KMS-11 (cell line): Measurements from ENCODE around the gene PYGL.

Source experiments
- H2AFZ ChIP-seq: fragments of 200-600 bp; sonication (generic); 2 replicates; pipeline ENCODE4 v1.6.1; 2016; ENCODE audit warnings: antibody characterized with exemption, mixed run types, low read depth
- H3K27ac ChIP-seq: fragments of 200-600 bp; sonication (generic); 2 replicates; pipeline ENCODE4 v1.6.1; 2016; ENCODE audit warnings: mild to moderate bottlenecking, mixed run types
- H3K27me3 ChIP-seq: fragments of 200-600 bp; sonication (generic); 2 replicates; pipeline ENCODE4 v1.6.1; 2017; ENCODE audit warnings: mild to moderate bottlenecking, low read depth, mixed run types, moderate library complexity; ENCODE audit not compliant: insufficient read depth
- H3K36me3 ChIP-seq: fragments of 200-600 bp; sonication (generic); 2 replicates; pipeline ENCODE4 v1.6.1; 2017; ENCODE audit warnings: mild to moderate bottlenecking, mixed run types; ENCODE audit not compliant: insufficient read depth
- H3K4me1 ChIP-seq: fragments of 200-600 bp; sonication (generic); 2 replicates; pipeline ENCODE4 v1.6.1; 2016; ENCODE audit warnings: mild to moderate bottlenecking, low read depth, mixed run types; ENCODE audit not compliant: poor library complexity, severe bottlenecking
- H3K4me2 ChIP-seq: fragments of 200-600 bp; sonication (generic); 2 replicates; pipeline ENCODE4 v1.7.0; 2016; ENCODE audit warnings: mild to moderate bottlenecking, mixed run types
- H3K4me3 ChIP-seq: fragments of 200-600 bp; sonication (generic); IDR thresholded peaks from 2 replicates; pipeline ENCODE4 v1.6.1; 2017; ENCODE audit warnings: low read depth, low read length, mixed read lengths; ENCODE audit not compliant: insufficient read depth
- H3K79me2 ChIP-seq: fragments of 200-600 bp; sonication (generic); 2 replicates; pipeline ENCODE4 v1.6.1; 2016; ENCODE audit warnings: low read depth, mixed run types; ENCODE audit not compliant: insufficient read depth
- H3K9ac ChIP-seq: fragments of 200-600 bp; sonication (generic); 2 replicates; pipeline ENCODE4 v1.6.1; 2016; ENCODE audit warnings: mild to moderate bottlenecking, mixed run types
- H4K20me1 ChIP-seq: fragments of 200-600 bp; sonication (generic); 2 replicates; pipeline ENCODE4 v1.6.1; 2016; ENCODE audit warnings: mild to moderate bottlenecking, mixed run types; ENCODE audit not compliant: insufficient read depth
- CTCF ChIP-seq: fragments of 200-600 bp; sonication (generic); conservative IDR thresholded peaks from 2 replicates; pipeline ENCODE4 v1.6.1; 2017; ENCODE audit warnings: low read depth, mild to moderate bottlenecking, antibody characterized with exemption, low read length, moderate library complexity, mixed read lengths

Gene PYGL

GRCh38 chr14:50864237-50864636, 80.0 kb downstream of the PYGL start:
- Histone ChIP-seq H3K4me3 (no peak overlapping the region), H3K4me1 (no peaks in the 10 kb centered on the region), H3K9ac (no peak overlapping the region), H2AFZ (no peak overlapping the region), H3K79me2 (no peaks in the 10 kb centered on the region), H3K36me3 (no peaks in the 10 kb centered on the region), H4K20me1 (no peaks in the 10 kb centered on the region), H3K27ac (no peak overlapping the region), H3K4me2 (no peak overlapping the region), H3K27me3 (no peaks in the 10 kb centered on the region)
- no peak for TF ChIP-seq CTCF

- H4K20me1 ChIP-seq: no peaks in the 10 kb centered on the region
- H3K79me2 ChIP-seq: no peaks in the 10 kb centered on the region
- no peaks in the 10 kb centered on the region for H3K4me1 ChIP-seq
- no peak overlapping the region for H3K9ac ChIP-seq
- no peak overlapping the region for H3K4me2 ChIP-seq
- no peak for TF ChIP-seq CTCF
- no peak overlapping the region for H3K4me3 ChIP-seq
- H3K27ac ChIP-seq: no peak overlapping the region
- H3K36me3 ChIP-seq: no peaks in the 10 kb centered on the region
- H3K27me3 ChIP-seq: no peaks in the 10 kb centered on the region
- no peak overlapping the region for H2AFZ ChIP-seq
Measured at GRCh38 chr14:50862036-50862570, 82.2 kb downstream of the PYGL start.

- H3K4me1 ChIP-seq: no peaks in the 10 kb centered on the region
- H3K27me3 ChIP-seq: no peaks in the 10 kb centered on the region
- H3K4me2 ChIP-seq: peak overlapping the region; percentile 100
- no peak overlapping the region; the same call in 1 of the 2 replicates for H3K9ac ChIP-seq
- no peak overlapping the region for H3K27ac ChIP-seq
- H4K20me1 ChIP-seq: no peaks in the 10 kb centered on the region
- no peaks in the 10 kb centered on the region for H3K36me3 ChIP-seq
- H3K79me2 ChIP-seq: no peaks in the 10 kb centered on the region
- no peak; the same call in none of the 2 replicates for TF ChIP-seq CTCF
- H3K4me3 ChIP-seq: no peak overlapping the region
- H2AFZ ChIP-seq: peak overlapping the region; percentile 89
Measured at GRCh38 chr14:50860478-50861086, 83.7 kb downstream of the PYGL start.

- H3K27me3 ChIP-seq: no peaks in the 10 kb centered on the region
- H2AFZ ChIP-seq: peak overlapping the region; percentile 89; the same call in 1 of the 2 replicates
- no peak overlapping the region for H3K4me3 ChIP-seq
- H3K27ac ChIP-seq: no peak overlapping the region
- no peaks in the 10 kb centered on the region for H3K4me1 ChIP-seq
- no peaks in the 10 kb centered on the region for H4K20me1 ChIP-seq
- no peak overlapping the region for H3K9ac ChIP-seq
- H3K36me3 ChIP-seq: no peaks in the 10 kb centered on the region
- no peaks in the 10 kb centered on the region for H3K79me2 ChIP-seq
- TF ChIP-seq CTCF: no peak
- H3K4me2 ChIP-seq: peak overlapping the region; percentile 100
Measured at GRCh38 chr14:50859296-50859624, 85.0 kb downstream of the PYGL start.
